Measurements from ENCODE around the gene SDC1.

GRCh38 chr2:20200697-20201555 lies 24.0 kb downstream of the SDC1 start:
- no peak for TF ChIP-seq MAX (IDR thresholded peaks at IDR 0.05)
- no peak for TF ChIP-seq CREB1 (IDR thresholded peaks at IDR 0.05; ENCODE audit: low read depth)
- TF ChIP-seq USF1 (IDR thresholded peaks at IDR 0.05), result no peak
- no peak for TF ChIP-seq REST (IDR thresholded peaks at IDR 0.05; ENCODE audit: low read depth)
- no peak for TF ChIP-seq YY1 (IDR thresholded peaks at IDR 0.05; ENCODE audit: low read depth)
- no peak for TF ChIP-seq FOXM1 (IDR thresholded peaks at IDR 0.05; ENCODE audit: borderline replicate concordance, low read depth)
- TF ChIP-seq EP300 (IDR thresholded peaks at IDR 0.05; ENCODE audit: borderline replicate concordance), result no peak
- no peak for TF ChIP-seq TAF1 (IDR thresholded peaks at IDR 0.05; ENCODE audit: low read depth)
- no peak for TF ChIP-seq CEBPB (IDR thresholded peaks at IDR 0.05)
- no peak for TF ChIP-seq EGR1 (IDR thresholded peaks at IDR 0.05)
- TF ChIP-seq RAD21 (IDR thresholded peaks at IDR 0.05; ENCODE audit: low read depth), result no peak
- TF ChIP-seq ZBTB7A (IDR thresholded peaks at IDR 0.05; ENCODE audit: low read depth), result no peak
